HG03064 (cell line): ENCODE results near the gene SLC30A10.
"Not testable (repeated sequence)": the region's sequence is repeated elsewhere in the genome, so short reads cannot be mapped to it uniquely, and the experiment has no call there.

Experiments
- ATAC-seq: cut with Tn5 transposase; IDR thresholded peaks from one replicate; pipeline ENCODE4 v1.9.1; 2021; ENCODE audit warnings: low read depth; ENCODE audit not compliant: unreplicated experiment

SLC30A10 gene

GRCh38 chr1:219928791-219929118 lies 398 bp upstream of the SLC30A10 start:
- no peak for ATAC-seq

DNA sequence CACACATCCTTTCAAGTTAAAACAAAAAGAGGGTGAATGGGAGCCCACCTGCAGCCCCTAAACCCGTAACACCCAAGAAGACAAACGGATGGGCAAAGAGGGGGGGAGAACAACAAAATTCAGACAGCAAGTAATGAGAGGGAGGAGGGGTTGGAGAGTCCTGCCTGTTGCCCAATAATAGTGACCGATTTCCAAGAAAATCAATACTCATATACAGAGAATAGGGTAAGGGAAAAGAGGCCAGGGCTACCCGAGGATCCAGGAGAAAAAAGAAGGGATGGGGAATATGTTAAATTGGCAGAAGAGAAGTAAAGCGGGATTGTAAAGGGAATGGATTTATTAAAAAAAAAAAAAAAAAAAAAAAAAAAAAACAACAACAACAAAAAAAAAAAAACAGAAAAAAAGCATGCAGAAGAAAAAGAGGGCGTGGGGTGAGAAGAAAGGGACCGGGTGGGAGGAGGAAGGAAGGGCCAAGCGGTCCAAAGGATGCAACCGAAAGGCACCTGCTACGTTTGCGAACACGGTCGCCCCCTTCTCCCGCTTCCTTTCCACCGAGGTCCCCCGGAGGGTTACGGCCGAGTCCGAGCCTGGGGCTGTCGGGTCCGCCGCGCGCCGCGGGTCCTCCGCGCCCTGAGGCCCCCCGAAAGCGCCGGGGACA lies 930 bp downstream of the SLC30A10 start:
- ATAC-seq, result no peak

DNA sequence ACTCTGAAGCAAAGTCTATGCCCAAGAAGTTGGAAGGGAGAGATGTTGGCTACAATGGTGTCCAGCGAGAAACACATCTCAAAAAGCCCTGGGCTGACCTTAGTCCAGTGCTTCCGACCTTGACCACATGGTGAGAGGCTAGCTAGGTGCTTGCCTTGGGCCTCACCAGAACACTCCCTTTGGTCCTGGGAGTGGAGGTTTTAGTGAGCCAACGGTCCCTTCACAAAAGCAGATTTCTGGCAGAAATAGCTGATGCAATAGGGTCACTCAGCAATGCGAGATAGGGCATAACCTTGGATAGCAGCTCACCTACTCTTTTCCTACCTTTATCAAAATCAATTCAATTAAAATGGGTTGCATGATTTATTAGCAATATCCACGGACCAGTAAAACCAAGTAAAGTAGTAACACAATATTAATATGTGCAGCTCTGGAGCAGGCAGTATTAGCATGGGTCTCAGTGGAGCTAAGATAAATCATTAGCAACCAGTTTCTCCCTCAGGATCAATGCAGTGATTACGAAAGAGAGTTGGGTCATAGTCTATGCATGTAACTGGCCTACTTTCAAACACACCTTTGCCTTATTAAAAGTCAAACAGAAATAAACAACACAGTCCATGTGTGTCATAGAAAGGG lies 1.9 kb downstream of the SLC30A10 start:
- no peak for ATAC-seq

DNA sequence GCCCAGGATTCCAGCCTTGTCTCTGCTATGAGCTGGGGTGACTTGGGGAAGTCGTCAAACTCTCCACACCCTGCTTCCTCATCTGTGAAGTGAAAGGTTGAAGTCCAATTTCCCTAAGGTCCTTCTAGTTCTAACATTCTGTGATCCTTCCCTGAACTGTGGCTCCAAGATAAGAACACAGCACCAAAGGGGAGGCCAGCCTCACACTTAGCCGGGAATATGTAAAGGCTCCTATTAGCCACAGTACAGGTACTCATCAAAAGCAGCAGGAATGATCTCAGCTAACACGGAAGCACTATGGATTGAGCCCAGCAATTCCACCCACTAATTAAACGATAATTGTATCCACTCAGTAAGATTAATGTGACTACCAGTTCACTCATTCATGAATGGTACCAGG lies 4.0 kb downstream of the SLC30A10 start:
- ATAC-seq, result no peak

DNA sequence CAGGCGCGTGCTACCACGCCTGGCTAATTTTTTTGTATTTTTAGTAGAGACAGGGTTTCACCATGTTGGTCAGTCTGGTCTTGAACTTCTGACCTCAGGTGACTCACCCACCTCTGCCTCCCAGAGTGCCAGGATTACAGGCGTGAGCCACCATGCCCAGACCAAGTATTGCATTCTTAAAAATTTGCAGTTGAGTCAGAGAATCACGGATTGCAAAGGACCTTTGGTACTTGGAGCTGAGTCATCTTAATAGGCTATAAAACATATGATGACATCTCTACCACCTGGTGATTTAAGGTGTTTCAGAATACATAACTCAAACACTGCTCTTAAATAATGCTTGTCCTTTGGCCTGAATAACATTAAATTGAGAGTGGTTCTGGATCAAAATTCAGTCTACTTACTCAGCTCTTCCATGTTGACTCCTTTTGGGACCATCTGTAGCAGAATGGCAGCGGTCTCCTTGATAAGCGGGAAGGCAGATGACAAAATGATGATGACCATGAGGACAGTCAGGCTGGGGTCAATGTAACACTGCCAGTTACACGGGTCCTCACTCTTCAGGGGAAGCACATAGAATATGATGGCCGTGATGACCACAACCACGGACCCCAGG lies 10.4 kb downstream of the SLC30A10 start:
- ATAC-seq, result no peak

DNA sequence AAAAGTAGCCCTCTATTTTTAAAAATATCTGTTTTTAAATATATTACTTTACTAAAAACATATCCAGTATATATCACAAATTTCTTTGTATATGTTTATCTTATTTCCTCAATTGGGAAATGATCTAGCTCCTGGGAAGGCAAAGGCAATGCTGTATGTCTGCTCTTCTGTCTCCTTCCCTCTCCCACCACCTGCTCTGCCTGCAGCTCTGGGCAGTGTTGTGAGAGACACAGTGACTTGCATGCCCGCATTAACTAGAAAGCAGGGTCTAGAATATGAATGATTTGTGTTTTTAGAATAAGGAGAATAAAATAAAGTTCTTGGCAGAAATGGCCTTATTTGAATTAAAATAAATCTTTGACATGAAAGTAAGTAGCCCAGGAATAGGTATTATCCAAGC lies 11.1 kb downstream of the SLC30A10 start:
- ATAC-seq, result no peak

DNA sequence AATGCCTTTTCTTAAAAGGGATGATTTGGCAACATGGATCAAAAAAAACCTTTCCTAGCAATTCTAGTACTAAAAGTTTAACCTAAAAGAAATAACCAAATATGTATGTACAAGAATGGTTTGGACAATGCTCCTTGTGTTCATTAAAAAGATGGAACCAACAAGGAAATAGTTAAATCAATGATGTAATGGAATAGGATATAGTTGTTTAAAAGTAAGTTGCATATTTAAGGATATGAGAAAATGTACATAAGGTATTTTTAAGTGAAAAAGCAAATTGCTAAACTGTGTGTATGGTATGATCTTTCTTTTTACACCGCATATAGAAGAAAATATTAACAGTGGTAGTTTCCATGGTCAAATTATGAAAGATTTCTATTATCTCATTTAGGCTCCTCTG lies 12.1 kb downstream of the SLC30A10 start:
- no peak for ATAC-seq

- no peak for ATAC-seq
Measured at GRCh38 chr1:219913005-219913770, 15.2 kb downstream of the SLC30A10 start.

DNA sequence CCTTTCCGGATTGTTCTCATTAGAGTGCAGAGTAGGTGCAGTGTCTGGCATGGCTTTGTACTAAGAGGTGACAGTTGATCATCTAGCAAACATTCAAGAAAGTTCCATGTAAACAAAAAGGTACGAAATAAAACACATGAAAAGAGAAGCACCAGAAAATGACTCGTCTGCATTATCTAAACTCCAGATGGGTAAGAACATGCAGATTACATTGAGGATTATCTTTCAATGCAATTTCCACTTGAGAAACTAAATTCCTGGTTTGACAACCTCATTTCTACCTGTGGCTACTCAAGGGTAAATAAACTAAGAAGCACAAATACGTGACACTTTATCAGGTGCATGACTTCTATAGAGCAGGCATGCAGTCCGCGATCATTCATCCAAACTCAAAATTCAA lies 17.6 kb downstream of the SLC30A10 start:
- no peak for ATAC-seq

DNA sequence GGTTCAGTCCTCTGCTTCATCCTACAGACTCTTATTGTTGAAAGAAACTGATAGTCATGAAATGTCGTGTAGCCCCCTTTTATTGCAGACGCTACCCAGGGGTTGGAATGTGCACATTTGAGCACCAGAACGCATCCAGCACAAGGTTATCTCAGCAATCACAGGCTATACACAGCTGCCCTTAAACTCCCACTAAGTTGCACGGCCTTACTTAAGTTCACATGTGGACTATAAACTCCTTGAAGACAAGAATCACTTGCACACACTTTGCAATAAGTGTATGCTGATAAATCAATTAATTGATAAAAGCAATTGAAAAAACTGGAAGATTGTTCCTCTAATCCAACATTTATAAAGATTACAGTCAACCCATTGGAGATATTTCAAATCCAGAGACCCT lies 18.9 kb downstream of the SLC30A10 start:
- ATAC-seq, result no peak

DNA sequence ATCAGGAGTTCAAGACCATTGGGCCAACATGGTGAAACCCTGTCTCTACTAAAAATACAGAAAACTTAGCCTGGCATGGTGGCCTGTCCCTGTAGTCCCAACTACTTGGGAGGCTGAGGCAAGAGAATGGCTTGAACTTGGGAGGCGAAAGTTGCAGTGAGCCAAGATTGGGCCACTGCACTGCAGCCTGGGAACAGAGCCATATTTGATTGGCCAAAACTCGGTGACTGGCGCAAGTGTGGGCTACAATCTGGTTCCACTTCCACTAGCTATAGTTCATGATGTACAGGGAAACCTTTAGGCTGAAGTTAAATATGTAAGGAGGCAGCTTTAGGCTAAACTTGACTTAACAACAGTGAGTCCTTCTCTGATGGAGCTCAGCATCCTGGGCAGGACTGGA lies 20.2 kb downstream of the SLC30A10 start:
- no peak for ATAC-seq

DNA sequence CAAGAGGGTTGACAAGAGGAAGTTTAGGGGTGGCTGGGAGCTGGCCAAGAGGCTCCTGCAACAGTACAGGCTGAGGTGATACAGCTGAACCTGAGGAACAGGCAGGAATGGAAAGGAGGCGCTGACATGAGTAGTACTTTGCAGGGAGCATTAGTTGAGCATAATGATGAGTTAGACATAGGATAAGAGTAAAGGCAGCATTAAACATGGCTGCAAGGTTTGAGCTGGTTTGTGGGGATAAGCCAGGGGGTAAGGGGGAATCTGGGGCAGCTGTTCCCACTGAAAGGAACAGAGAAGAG lies 20.6 kb downstream of the SLC30A10 start:
- ATAC-seq, result no peak

DNA sequence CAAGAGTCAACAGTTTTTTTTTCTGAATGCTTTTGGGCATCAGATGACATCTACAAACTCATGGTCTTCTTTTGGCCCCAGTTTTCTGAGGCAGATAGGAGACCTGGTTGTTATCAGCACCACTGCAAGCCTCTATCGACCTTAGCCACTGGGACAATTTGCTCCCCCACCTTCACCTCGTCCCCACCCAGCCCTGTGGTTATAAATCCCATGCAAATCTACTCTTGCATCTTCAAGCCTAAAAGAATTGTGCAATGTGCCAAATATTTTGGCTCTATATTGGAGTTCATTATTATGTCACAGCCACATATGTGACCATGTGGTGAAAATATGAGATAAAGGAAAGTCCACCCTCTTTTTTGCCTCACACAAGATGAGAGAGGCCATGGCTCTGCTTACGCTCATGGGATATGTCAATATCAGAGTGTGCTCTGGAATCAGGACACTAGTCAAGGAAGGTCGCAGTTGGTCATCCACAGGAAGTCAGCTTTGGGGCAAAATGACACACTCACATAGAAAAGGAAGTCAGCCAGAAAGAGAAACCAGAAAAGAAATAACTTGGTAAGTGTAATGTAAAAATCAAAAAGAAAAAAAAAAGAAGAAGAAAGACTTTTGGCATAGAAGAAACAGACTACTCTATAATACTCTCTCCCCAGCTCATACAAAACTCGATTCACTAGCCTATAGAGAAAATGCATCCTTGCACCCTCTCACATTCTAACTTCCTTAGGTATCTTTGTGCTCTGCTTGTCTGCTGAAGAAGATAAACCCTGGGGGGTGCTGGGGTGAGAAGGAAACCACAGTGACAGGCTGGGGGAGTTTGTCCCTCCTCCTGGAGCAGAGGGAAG lies 21.2 kb downstream of the SLC30A10 start:
- ATAC-seq, result no peak

- not testable (repeated sequence) for ATAC-seq
Measured at GRCh38 chr1:219906565-219906923, 21.8 kb downstream of the SLC30A10 start.

- no peak for ATAC-seq
Measured at GRCh38 chr1:219905524-219905923, 22.8 kb downstream of the SLC30A10 start.

DNA sequence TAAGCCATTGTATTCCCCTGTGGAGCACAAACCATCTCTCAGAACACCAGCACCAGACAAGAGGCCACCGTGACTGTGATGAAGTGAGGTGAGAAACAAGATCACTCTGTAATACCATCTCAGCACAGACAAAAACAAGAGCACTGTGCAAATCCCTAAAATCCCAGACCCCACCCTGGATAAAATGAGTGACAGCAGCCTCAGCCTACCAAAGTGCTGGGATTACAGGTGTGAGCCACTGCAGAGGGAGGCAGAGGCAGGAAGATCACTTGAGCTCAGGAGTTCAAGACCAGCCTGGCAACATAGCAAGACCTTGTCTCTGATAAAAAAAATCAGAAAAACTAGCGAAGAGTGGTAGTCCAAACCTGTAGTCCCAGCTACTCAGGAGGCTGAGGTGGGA lies 23.4 kb downstream of the SLC30A10 start:
- ATAC-seq, result no peak

DNA sequence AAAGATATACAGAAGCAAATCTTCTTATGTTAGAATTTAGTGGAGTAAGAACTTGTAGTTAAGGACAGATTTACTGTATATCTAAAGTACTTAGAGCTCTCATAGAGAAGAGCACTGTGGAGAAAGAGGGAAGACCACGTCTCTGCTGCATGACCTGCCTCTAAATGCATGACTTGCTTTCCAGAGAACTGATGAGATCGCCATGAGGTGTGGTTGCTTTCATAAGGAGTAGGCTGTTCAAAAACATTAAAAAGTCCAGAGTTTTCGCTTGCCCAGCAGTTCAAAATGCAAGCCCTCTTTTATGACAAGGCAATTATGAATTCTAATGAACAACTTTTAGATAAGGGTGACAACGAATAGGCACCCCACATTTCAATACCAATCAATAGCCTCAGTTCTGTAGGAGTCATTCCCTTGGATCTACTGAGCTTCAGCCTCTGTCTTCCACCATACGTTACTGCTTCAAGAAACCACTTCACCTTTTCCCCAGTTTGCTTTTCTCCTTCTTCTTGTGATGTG lies 24.9 kb downstream of the SLC30A10 start:
- ATAC-seq, result no peak

DNA sequence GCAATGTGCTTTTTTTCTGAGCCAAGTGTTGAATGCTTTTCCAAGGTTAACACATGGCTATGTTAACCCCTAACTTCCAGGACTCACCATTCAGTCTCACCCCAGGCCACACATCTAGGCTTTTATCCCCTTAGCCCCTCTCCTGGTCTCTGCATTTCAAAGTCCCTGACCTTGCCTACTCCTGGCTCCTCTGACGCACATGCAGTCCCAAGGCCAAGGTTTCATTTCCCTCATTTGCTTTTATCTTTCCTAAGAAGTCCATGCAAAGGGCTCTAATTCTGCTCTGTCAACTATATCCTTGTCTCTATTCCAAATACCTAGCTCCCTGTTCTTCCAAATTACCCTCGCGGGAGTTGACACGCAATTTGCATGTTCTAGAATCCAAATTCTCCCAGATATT lies 25.4 kb downstream of the SLC30A10 start:
- no peak for ATAC-seq

GRCh38 chr1:219900882-219901281 lies 27.5 kb downstream of the SLC30A10 start:
- ATAC-seq, result no peak

DNA sequence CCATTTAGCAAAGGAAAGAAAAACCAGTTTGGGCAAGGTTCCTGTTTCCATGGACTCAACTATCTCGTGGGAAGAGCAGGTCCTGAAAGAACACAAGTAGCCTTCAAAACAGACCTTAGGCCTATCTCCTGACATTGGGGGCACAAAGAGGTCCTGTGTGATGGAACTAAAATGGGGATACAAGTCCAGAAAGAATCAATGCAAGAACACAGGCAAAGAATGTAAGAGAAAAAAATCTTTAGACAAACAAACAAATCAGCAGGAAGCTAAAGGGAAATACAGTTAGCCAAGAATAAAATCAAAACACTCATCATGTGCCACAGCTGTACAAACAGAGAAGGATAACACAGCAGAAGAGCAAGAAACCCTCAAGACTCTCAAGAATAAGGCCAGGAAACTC lies 28.2 kb downstream of the SLC30A10 start:
- ATAC-seq, result no peak

DNA sequence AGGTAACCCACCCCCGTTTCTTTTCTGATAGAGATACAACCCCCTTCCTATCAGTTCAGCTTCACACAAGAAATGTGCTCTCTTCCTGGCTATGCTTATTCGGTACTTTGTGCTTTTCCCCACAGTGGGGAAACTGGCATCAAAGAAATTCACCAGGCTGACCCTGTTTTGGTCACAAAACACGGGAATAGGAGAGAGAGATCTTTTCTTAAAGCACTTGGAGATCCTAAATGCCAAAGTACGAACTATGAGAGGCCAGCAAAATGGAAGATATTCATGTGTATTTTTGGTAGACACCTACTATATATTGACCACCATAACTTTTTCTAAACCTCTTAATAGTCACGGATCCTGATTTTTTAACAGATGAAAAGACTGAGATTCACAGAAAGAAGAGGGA lies 30.0 kb downstream of the SLC30A10 start:
- ATAC-seq, result no peak
